SH-SY5Y (cell line): Measurements from ENCODE around the gene FKBP15.

Experiments used
- GATA2 ChIP-seq: IDR thresholded peaks from 2 replicates; pipeline ENCODE4 v1.6.1; 2011; ENCODE audit warnings: mild to moderate bottlenecking, low read depth, low read length
- GATA3 ChIP-seq: IDR thresholded peaks from 2 replicates; pipeline ENCODE4 v1.6.1; 2011; ENCODE audit warnings: low read depth, mild to moderate bottlenecking, low read length, moderate library complexity

DNA sequence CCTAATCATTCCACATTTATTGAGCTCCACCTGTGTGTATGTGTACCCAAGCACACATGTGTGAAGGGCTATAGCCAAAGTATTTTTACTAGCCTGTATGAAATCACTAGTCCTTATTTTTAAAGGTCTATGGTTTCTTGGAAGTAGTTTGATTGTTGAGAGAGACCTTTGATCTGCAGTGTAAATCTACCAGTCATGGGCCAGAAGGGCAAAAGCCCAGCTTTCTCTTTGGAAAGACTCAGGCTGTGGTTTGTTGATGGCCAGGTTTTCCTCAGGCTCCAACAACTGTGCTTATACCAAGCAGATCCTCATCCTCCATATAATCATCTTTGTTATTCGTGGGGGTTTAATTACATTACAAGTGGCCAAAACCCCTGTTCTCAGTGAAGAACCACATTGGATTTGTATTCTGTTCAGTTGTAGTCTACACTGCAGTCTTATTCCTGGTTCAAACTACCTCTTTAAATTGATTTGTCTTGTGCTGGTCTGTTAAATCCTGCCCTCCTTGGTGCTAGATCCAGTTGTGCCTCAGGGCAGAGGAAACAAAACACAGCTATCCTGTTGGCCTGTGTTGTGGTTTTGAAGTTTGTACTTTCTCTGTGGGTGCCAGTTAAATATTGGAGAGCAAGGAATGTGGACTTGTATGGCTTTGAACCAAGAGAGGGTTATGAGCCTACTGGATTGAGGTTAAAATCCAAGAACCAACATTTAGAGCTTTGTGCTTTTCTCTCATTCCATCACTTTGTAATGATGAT is 41.0 kb upstream of the FKBP15 start:
- no peak for TF ChIP-seq GATA2
- TF ChIP-seq GATA3 = no peak
